ENCODE data around the gene TMEM201.

GRCh38 chr1:9658199-9658598 lies 69.5 kb downstream of the TMEM201 start:
- no peak for TF ChIP-seq CTCF (IDR thresholded peaks at IDR 0.05)
- TF ChIP-seq POLR2A (IDR thresholded peaks at IDR 0.05) = no peak
- TF ChIP-seq POLR2AphosphoS5 (IDR thresholded peaks at IDR 0.05) = no peak
- TF ChIP-seq EP300 (IDR thresholded peaks at IDR 0.05) = no peak
